GM18502 (cell line): ENCODE results near the gene CLSTN1.
A peak's percentile ranks its signal among the peaks of the same experiment; 100 is the strongest.
"Not testable (repeated sequence)": the region's sequence is repeated elsewhere in the genome, so short reads cannot be mapped to it uniquely, and the experiment has no call there.

Source experiments
- ATAC-seq: cut with Tn5 transposase; IDR thresholded peaks from one replicate; pipeline ENCODE4 v1.9.1; 2021; ENCODE audit warnings: mild to moderate bottlenecking; ENCODE audit not compliant: unreplicated experiment, poor library complexity

Gene CLSTN1

DNA sequence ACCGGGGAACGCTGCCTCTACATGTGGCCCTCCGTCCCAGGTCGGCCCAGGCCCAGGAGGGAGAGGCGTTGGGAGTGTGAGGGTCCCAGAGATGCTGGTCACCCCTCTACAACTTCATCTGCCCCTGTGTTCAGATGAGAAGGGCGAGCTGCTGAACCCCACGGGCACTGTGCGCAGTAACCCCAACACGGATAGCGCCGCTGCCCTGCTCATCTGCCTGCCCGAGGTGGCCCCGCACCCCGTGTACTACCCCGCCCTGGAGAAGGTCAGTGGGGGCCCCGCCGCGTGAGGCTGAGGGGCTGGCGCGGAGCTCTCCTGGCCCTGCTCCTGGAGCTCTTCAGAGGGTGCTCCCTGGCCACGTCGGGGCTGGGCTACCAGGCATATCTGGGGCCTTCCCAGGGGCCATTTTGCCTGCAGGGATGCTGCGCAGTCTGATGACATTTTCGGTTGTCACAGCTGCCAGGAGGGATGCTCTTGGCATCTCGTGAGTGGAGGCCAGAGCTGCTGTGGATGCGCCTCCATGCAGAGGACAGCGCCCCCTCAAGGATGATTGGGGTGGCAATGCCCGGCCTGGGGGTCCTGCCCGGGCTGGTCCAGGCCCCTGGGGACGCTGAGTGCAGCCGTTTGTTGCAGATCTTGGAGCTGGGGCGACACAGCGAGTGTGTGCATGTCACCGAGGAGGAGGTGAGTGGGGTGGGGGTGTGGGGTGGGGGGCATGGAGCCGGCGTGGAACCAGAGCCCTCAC, 103.6 kb downstream of the CLSTN1 start:
- ATAC-seq = no peak

DNA sequence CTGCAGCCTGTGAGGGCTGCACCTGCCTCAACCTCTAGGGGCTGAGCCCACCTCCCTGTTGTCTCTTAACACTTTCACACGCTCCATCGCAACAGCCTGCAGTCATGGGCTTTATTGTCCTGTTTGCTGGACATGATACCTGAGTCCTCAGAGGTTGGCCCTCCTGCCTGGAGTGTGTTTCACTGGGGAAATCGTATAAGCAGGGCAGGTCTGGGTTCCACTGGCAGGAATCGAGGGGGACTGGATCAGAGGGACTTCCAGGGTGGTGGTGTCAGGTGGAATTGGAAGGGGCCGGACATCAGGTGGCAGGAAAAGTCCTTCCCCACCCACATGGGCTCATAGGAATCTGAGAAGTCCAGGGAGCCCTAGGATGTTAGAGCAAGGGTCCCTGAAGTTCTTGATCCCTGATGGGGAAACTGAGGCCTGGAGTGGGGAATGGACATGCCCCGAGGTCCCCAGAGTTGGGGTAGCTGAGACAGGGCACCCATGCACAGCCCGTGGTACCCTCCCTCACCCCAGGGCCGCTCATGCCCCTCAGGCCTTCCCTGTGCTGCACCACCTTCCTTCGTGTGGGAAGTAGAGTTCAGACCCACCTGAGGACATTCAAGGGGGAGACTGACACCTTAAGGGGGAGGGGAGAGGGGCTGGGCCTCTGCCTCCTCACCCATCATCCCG, 105.6 kb downstream of the CLSTN1 start:
- no peak for ATAC-seq

DNA sequence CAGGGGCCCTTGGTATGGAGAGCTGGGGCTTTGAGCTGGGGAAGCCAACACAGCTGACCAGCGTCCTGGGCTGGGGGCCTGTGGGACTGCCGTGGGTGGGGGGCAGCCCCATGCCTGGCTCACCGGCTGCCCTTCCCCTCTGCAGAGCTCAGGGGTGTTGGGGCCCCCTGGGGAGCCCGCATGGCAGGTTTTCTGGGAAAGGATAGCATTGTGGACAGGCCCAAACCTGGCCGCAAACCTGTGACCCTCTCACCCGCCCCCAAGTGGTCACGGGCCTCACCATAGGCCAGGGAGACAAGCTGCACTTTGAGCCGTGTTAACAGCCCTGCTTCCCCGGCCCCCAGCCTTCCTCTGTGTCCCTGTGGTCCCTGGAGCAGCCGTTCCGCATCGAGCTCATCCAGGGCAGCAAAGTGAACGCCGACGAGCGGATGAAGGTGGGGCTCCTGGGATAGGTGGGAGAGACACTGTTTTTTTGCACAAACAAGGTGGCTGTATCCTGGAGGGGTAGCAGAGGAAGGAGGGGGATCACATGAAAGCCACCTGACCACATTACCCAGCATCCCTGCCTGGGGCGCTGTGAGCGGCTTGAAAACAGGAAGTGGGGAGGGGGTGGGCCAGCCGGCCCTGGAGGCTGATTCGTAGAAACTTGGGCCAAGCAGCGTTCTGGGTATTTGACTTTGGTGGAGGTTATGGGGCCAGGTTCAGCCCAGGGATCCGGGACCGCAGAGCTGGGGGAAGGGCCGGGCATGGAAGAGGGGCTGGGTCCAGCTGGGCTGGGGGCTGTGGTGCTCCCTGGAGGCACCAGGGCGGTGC, 106.4 kb downstream of the CLSTN1 start:
- ATAC-seq = peak; percentile 64

DNA sequence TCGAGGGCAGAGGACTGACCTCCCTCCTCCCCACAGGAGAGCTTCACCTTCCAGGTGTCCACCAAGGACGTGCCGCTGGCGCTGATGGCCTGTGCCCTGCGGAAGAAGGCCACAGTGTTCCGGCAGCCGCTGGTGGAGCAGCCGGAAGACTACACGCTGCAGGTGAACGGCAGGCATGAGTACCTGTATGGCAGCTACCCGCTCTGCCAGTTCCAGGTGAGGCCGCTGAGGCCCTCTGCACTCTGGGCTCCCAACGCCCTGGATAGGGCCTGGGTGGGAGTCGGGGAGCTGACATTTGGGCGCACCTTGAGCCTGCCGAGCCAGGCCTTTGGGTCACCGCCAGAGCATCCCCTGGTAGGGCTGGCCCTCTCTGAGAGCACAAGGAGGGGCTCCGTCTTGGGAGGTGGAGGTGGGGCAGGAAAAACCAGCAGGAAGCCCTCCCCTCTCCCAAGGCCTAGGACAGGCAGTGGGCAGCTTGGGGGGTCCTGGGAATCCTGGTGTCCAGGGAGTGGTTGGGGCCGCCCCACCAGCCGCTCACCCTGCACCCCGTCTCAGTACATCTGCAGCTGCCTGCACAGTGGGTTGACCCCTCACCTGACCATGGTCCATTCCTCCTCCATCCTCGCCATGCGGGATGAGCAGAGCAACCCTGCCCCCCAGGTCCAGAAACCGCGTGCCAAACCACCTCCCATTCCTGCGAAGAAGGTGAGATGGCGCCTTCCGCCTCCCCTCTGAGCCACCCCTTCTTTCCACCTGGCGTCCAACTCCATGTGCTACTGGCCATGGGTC, 107.2 kb downstream of the CLSTN1 start:
- ATAC-seq = no peak

DNA sequence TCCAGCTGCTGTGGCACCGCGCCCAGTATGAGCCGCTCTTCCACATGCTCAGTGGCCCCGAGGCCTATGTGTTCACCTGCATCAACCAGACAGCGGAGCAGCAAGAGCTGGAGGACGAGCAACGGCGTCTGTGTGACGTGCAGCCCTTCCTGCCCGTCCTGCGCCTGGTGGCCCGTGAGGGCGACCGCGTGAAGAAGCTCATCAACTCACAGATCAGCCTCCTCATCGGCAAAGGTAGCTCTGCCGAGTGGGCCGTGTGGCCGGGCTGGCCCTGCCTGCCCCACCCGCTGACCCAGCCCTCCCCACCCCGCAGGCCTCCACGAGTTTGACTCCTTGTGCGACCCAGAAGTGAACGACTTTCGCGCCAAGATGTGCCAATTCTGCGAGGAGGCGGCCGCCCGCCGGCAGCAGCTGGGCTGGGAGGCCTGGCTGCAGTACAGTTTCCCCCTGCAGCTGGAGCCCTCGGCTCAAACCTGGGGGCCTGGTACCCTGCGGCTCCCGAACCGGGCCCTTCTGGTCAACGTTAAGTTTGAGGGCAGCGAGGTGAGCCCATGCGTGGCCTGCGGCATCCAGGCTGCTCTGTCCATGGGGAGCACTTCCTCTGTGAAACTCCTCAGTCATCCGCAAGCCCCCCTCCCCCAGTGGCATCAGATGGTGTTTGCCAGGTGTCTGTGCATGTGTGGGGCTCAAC, 108.1 kb downstream of the CLSTN1 start:
- ATAC-seq = no peak

DNA sequence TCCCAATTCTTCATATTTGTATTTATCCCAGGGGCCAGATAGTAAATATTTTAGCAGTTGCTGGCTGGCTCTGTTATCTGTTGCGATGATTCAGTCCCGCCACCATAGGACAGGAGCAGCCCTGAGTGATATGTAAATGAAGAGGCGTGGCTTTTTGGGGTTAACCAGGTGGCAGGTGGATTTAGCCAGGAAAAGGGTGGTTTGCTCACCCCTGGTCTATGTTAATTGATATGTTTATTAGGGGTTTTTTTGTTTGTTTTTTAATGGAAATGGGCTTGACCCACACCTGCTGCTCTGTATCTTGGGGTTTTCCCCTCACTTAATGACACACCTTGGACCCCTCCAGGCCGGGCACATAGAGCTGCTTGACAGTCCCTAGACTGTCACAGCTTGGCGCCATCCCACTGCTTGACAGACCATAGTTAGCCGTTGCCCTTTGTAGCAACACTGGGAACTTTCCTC, 109.5 kb downstream of the CLSTN1 start:
- no peak for ATAC-seq

DNA sequence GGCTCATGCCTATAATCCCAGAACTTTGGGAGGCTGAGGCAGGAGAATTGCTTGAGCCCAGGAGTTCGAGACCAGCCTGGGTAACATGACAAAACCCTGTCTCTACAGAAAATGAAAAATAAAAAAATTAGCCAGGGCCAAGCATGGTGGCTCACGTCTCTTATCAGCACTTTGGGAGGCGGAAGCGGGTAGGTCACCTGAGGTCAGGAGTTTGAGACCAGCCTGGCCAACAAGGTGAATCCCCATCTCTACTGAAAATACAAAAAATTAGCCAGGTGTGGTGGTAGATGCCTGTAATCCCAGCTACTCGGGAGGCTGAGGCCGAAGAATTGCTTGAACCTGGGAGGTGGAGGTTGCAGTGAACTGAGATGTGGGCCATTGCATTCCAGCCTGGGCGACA, 111.0 kb downstream of the CLSTN1 start:
- not testable (repeated sequence) for ATAC-seq

DNA sequence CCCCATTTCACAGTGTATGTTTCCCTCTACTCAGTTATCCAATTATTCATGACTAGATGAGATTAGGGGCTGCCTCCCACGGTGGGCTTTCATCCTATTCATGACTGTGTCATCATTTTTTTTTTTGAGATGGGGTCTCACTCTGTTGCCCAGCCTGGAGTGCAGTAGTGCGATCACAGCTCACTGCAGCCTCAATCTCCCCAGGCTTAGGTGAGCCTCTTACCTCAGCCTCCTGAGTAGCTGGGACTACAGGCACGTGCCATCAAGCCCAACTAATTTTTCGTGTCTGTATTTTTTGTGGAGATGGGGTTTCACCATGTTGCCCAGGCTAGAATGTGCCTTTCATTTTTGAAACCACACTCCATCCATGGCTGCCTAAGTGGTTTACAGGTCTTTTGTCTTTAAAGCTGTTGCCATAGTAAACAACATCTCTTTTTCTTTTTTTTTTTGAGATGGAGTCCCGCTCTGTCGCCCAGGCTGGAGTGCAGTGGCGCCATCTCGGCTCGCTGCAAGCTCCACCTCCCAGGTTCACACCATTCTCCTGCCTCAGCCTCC, 112.2 kb downstream of the CLSTN1 start:
- ATAC-seq = no peak

DNA sequence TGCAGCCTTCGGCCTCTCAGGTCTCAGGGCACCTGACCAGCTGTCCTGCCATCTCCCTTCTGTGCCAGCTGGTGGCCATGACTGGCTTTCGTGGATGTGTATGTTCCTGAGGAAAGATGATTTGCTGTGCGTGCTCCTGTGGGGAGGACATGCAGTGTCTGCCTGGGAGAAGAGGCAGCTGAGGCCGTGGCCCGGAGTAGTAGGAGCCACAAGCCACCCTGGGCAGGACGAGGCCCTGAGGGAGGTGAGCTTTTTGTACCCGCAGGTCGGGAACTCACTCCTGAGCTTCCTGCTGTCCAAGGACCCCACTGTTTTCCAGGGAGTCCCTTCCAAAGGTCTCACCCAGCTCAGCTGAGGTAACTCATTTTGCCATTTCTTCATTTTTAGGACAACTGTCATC, 113.7 kb downstream of the CLSTN1 start:
- no peak for ATAC-seq

DNA sequence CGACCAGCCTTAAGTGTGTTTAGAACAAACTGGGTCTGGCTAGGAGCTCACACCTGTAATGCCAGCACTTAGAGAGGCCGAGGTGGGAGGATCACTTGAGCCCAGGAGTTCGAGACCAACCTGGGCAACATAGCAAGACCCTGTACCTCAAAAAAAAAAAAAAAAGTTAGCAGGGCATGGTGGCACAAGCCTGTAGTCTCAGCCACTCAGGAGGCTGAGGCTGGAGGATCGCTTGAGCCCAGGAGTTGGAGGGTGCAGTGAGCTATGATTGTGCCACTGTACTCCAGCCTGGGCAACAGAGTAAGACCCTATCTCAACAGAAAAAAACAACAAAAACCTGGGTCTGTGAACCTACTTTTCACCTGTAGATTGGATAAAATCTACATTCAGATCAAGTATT, 117.6 kb downstream of the CLSTN1 start:
- no peak for ATAC-seq

DNA sequence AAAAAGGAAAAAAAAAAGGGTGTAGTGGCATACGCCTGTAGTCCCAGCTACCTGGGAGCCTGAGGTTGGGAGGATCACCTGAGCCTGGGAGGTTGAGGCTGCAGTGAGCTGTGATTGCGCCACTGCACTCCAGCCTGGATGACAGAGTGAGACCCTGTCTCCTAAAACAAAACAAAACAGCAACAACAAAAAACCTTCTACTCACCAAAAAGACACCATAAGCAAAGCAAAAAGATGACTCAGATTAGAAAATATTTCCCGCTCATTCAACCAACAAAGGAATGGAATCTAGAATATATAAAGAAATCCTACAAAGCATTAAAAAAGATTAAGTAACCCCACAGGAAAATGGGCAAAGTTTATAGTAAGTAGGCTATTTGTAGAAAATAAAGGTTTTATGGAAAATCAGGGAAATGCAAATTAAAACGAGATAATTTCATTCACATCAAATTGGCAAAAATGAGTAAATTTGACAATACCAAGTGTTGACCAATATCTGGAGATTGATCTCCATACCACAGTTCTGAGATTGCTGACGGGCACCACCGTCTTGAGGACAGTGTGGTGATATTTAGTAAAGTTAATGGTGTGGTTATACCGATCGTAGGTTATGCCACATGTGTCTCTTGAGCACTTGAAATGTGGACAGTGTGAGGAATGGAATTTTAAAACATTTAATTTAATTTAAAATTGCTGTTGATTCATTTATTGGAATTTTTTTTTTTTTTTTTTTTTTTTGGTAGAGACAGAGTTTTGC, 118.2 kb downstream of the CLSTN1 start:
- no peak for ATAC-seq

DNA sequence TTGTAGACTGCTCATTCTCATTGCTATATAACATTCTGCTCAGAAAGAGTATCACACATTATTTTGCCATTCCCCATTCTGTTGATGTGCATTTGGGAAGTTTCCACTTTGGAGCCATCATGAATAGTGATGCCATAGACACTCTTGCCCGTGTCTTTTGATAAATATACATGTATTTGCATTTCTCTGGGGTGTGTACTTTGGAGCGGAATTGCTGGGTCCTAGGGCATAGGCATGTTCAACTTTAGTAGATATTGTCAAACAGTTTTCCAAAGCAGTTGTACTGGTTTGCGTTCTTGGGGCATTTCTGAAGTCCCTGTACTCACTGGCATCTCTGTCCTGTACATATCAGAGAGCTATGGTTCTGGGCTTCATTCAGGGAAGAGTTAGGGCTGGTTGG, 120.1 kb downstream of the CLSTN1 start:
- no peak for ATAC-seq

DNA sequence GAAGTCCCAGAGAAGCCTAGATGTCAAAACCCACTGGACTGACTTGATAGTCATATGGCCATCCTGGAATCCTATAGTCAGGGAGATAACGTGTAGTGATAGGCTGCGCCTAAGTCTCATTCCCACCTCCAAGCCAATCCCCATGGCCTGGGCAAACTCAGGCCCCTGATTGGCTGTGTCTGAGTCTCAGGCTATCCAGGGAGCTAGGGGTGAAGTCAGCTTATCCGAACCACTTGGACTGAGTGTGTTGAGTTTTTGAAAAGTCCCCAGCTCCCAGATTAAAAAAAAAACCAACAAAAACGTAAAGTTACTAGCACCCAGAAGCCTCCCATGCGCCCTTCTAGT, 120.6 kb downstream of the CLSTN1 start:
- ATAC-seq = no peak

DNA sequence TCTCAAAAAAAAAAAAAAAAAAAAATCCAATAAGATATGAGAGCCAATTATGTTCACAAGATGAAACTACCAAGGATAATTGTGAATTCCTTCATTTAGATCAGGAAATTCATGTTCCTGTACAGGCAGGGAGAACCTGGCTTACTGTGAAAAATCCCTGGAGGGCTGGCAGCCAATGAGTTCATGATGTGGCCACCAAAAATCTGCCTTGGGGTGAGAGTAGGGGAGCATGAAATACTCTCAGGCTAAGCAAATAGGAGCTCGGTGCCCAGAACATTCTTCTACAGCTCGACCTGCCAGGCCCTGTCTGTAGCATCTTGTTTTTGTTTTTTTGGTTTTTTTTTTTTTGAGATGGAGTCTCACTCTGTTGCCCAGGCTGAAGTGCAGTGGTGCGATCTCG, 122.1 kb downstream of the CLSTN1 start:
- no peak for ATAC-seq

DNA sequence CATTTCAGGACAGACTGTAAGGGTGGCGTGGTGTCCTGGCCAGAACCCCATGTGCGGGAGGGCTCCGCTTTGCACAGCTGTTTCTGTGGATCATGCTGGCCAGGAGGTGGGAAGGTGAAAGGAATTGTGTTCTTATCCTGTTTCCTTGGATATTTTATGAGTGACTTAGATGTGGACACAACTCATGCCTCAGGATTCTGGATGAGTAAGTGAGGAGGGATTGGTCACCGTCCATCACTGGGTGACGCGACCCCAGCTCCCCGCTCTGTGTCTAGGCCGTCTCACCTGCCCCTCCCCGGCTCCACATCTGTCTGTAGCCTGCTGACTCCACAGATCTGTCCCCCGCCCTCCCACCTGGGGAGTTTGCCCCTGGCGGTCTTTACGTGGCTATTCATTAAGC, 123.4 kb downstream of the CLSTN1 start:
- no peak for ATAC-seq

DNA sequence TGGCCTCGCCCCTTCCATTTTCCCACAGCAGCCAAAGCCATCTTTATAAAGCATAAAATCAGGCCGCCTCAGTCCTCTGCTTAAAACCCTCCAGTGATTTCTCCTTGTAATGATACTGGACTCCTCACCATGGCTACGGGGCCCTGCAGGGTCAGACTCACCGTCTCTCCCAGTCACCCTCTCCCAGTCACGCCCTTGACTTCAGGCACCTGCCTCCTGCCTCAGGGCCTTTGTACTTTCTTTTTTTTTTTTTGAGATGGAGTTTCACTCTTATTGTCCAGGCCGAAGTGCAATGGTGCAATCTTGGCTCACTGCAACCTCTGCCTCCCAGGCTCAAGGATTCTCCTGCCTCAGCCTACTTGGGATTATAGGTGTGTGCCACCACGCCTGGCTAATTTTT, 124.4 kb downstream of the CLSTN1 start:
- no peak for ATAC-seq

DNA sequence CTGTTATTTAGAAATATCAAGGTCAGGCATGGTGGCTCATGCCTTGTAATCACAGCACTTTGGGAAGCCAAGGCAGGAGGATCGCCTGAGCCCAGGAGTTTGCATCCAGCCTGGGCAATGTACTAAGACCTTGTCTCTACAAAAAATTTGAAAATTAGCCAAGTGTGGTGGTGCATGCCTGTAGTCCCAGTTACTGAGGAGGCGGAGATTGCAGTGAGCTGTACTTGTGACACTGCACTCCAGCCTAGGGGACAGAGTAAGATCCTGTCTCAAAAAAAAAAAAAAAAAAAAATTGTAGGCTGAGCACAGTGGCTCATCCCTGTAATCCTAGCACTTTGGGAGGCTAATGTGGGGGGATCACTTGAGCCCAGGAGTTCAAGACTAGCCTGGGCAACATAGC, 127.0 kb downstream of the CLSTN1 start:
- no peak for ATAC-seq

DNA sequence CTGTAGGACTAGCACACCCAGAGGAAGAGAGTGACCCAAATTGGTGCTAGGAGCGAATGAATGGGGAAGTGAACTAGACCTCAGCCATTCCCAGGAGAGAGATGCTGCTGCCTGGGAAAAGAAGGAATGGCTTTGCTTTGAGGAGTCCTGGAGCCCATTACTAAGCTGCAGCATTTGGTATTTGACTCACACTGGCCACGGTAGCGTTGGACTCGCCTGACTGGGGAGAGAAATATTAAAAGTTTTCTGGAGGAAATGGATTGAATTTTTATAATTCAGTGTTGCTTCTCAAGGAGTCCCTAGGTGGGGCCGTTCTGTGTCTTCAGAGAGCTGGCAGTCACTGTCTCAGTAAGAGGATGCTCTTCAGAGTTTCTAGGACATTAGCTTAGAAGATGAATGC, 132.1 kb downstream of the CLSTN1 start:
- ATAC-seq = no peak

DNA sequence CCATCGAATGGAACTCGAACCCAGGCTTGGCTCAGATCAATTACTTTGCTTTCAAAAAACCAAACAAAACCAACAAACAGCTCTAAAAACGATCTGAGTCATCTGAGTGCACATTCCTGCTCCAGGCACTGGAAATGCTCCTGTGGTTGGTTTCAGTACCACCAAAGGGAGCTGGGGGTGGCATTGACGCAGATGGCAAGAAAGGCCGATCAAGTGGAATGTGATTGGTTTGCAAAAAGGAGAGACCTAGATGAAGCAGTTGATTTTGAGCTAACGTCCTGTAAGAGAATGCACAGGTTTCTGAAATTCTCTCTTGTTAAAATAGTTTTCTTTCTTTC, 132.7 kb downstream of the CLSTN1 start:
- ATAC-seq = no peak
